GM12864 (cell line): ENCODE results near the gene IL5.

Experiments used
- DNase-seq: peaks from one replicate; pipeline ENCODE4 v3.0.0-alpha.2; 2011; ENCODE audit warnings: low read depth
- H3K4me3 ChIP-seq: 2 replicates; pipeline ENCODE4 v1.5.1; 2011; ENCODE audit warnings: mild to moderate bottlenecking, low read depth, low read length, control low read depth
- CTCF ChIP-seq: IDR thresholded peaks from 2 replicates; pipeline ENCODE4 v1.5.1; 2011; ENCODE audit warnings: low read depth, mild to moderate bottlenecking, moderate library complexity, low read length, control low read depth, inconsistent platforms; ENCODE audit errors: missing control alignments

IL5 gene

GRCh38 chr5:132510076-132510475 is 33.2 kb downstream of the IL5 start:
- DNase-seq = no peak
- H3K4me3 ChIP-seq = no peak overlapping the region
- TF ChIP-seq CTCF = no peak

- peak; percentile 71 for TF ChIP-seq CTCF
- H3K4me3 ChIP-seq = no peak overlapping the region
- DNase-seq = no peak
Observed at GRCh38 chr5:132506094-132506692, 37.1 kb downstream of the IL5 start.

GRCh38 chr5:132505641-132506040 is 37.7 kb downstream of the IL5 start:
- TF ChIP-seq CTCF = no peak
- DNase-seq = no peak
- no peak overlapping the region for H3K4me3 ChIP-seq

- TF ChIP-seq CTCF = no peak
- H3K4me3 ChIP-seq = no peak overlapping the region
- no peak for DNase-seq
Observed at GRCh38 chr5:132504746-132505145, 38.6 kb downstream of the IL5 start.

GRCh38 chr5:132503244-132503643 is 40.1 kb downstream of the IL5 start:
- H3K4me3 ChIP-seq = no peak overlapping the region
- no peak for TF ChIP-seq CTCF
- DNase-seq = no peak

- DNase-seq = no peak
- no peak for TF ChIP-seq CTCF
- H3K4me3 ChIP-seq = no peak overlapping the region
Observed at GRCh38 chr5:132501961-132502931, 41.1 kb downstream of the IL5 start.
